GM12892 (cell line): ENCODE results near the gene IGFL4.

Source experiments
- POLR2A ChIP-seq: IDR thresholded peaks from 2 replicates; pipeline ENCODE4 v1.6.1; 2011; ENCODE audit warnings: low read depth, low read length, control low read depth
- POLR2AphosphoS5 ChIP-seq: IDR thresholded peaks from 2 replicates; pipeline ENCODE4 v1.6.1; 2011; ENCODE audit warnings: low read depth, low read length, control low read depth

GRCh38 chr19:45994998-45995714 is 45.6 kb downstream of the IGFL4 start, which contains the start of gene CCDC61:
- TF ChIP-seq POLR2AphosphoS5 (peak; percentile 81), POLR2A (peak; percentile 87; the same call in 1 of the 2 replicates)
